Prostate gland (tissue), 2 donors: ENCODE measurements around the gene SUPT6H. TPM values are rescaled to one million over a fixed set of nuclear protein-coding genes. Genes with fewer than 3 reads are reported as not detected.

Source experiments
- DNase-seq: peaks from one replicate; pipeline ENCODE4 v3.0.0-alpha.2; 2019; ENCODE audit warnings: low spot score
- H3K27ac ChIP-seq, 2 donors: fragments of 200-600 bp; sonication (generic); 2 replicates each; pipeline ENCODE4 v1.5.1; 2017 to 2019
- H3K27me3 ChIP-seq: fragments of 200-600 bp; sonication (generic); replicated peaks from 2 replicates; pipeline ENCODE4 v1.5.1; 2019; ENCODE audit not compliant: insufficient read depth
- H3K36me3 ChIP-seq, 2 donors: fragments of 200-600 bp; sonication (generic); 1 replicate in 1 of 2; 2 replicates in 1 of 2; pipeline versions ENCODE4 v1.5.1 to v1.8.1; 2017 to 2019
- H3K4me1 ChIP-seq: fragments of 200-600 bp; sonication (generic); replicated peaks from 2 replicates; pipeline ENCODE4 v1.5.1; 2019
- H3K4me3 ChIP-seq, 2 donors: fragments of 200-600 bp; sonication (generic); 2 replicates each; pipeline ENCODE4 v1.5.1; 2017 to 2019
- H3K9me3 ChIP-seq: fragments of 200-600 bp; sonication (generic); 2 replicates; pipeline ENCODE4 v1.5.1; 2017
- POLR2A ChIP-seq: fragments of 450-650 bp; IDR thresholded peaks from one replicate; pipeline ENCODE4 v1.6.1; 2016; ENCODE audit warnings: antibody characterized with exemption, mild to moderate bottlenecking
- POLR2AphosphoS5 ChIP-seq: sonication (generic); formaldehyde crosslinking; IDR thresholded peaks from one replicate; pipeline ENCODE4 v1.6.1; 2017; ENCODE audit warnings: antibody characterized with exemption
- WGBS: methylation state at CpG from one replicate; pipeline ENCODE4 v1.1.5; 2018; 5-methylcytosine and 5-hydroxymethylcytosine counted together
- intact Hi-C: fragments of 100-400 bp; cut with DNase I; formaldehyde crosslinking; loops from one replicate; pipeline ENCODE4 v1.14.2; 2022
- total RNA-seq, 2 donors: library from RNA; depleted of rRNA; stranded (reverse); fragments of >200 nt; gene quantifications; one replicate each; pipeline ENCODE4 v1.1.0, GENCODE V29; 2016
- TF ChIP-seq, protein P1 (sequence below), 4 experiments: fragments of 200-600 bp in 2 of 4; fragments of 450-650 bp in 2 of 4; sonication (generic) in 2 of 4; IDR thresholded peaks; 1 replicate in 3 of 4; 2 replicates in 1 of 4; pipeline ENCODE4 v1.5.1; 2016 to 2019; ENCODE audit warnings: antibody characterized with exemption in 4 of 4, mild to moderate bottlenecking in 2 of 4, moderate library complexity in 2 of 4

Gene SUPT6H
- total RNA-seq, 2 donors from 2014 or later = 52.7 to 138 TPM

DNA sequence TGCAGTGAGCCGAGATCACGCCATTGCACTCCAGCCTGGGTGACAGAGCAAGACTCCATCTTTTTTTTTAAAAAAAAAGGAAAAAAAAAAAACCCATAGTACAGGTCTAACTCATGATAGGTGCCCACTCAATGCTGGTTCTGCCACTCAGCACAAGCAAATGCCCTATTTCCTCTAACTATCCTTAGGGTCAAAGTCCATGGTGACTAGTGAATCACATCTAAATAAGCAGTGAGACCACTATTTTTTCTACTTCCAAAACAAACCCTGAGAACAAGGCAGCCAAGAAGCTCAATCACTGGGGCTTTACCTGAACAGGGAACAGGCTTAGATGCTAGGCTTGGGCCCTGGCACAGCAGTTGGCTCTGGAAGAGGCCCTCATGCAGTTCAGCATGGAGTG lies 20.4 kb upstream of the SUPT6H start:
- intact Hi-C loops = no loop called here
- no peak for DNase-seq
- no peak overlapping the region for H3K27ac ChIP-seq
- 95% methylated on average over 2 of the region's 2 CpGs for WGBS
- no peak overlapping the region for H3K4me3 ChIP-seq
- no peaks in the 10 kb centered on the region for H3K27me3 ChIP-seq
- H3K36me3 ChIP-seq = peaks cover 10 to 16% of the 10 kb centered on the region in 2 donors
- TF ChIP-seq, protein P1, sequence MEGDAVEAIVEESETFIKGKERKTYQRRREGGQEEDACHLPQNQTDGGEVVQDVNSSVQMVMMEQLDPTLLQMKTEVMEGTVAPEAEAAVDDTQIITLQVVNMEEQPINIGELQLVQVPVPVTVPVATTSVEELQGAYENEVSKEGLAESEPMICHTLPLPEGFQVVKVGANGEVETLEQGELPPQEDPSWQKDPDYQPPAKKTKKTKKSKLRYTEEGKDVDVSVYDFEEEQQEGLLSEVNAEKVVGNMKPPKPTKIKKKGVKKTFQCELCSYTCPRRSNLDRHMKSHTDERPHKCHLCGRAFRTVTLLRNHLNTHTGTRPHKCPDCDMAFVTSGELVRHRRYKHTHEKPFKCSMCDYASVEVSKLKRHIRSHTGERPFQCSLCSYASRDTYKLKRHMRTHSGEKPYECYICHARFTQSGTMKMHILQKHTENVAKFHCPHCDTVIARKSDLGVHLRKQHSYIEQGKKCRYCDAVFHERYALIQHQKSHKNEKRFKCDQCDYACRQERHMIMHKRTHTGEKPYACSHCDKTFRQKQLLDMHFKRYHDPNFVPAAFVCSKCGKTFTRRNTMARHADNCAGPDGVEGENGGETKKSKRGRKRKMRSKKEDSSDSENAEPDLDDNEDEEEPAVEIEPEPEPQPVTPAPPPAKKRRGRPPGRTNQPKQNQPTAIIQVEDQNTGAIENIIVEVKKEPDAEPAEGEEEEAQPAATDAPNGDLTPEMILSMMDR (IDR thresholded peaks at IDR 0.05) = no peak
- TF ChIP-seq POLR2AphosphoS5 = no peak
- no peak for TF ChIP-seq POLR2A
- H3K4me1 ChIP-seq = no peaks in the 10 kb centered on the region
- no peaks in the 10 kb centered on the region for H3K9me3 ChIP-seq

DNA sequence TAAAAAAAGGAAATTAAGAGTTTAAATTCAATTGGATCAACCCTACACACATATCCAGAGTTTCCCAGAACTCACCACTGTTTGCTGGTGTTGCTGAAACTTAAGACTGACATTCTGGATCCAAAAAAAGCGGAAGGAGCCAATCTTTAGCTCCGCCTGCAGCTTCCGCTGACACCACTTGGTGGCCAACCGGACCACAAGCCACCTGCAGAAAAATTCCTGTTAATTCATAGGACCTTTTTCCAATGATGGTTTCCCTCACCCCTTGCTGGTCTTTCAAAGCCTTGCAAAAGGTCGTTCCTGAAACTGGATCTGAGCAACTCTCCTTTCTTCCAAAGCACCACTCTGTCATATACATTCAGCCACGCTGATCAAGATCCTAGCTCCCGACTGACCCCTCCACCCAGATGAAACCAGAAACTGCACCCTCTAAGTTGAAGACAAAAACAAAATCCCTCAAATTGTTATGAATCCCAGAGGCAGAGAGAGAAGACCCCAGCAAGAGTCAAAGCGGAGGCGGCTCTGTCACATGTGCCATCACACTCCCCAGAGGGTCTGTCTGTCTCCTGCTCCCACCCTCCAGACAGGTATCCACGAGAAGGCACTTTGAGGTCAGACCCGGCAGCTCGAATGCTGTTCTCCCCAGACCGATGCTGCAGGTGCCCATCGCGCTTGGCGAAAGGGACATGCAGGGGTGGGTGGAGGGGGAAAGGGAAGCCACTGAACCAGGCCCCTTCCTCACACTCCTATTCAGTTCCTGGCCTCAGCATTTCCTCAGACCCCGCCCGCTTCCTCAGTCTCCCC lies 17.8 kb upstream of the SUPT6H start:
- no peaks in the 10 kb centered on the region for H3K27me3 ChIP-seq
- peak; percentile 11 for DNase-seq
- peak overlapping the region; percentile 89 to 95 for H3K27ac ChIP-seq
- intact Hi-C loops = loop anchor here (2.0 kb wide), 1 partner anchor 19 kb away; the partner anchor contains the start of gene SUPT6H
- H3K4me1 ChIP-seq = no peaks in the 10 kb centered on the region
- peak overlapping the region; percentile 91 to 93 for H3K4me3 ChIP-seq
- under 1% methylated on average over 18 of the region's 18 CpGs for WGBS
- H3K9me3 ChIP-seq = no peaks in the 10 kb centered on the region
- no peak for TF ChIP-seq POLR2A
- TF ChIP-seq POLR2AphosphoS5 = peak; percentile 14
- TF ChIP-seq, protein P1 (IDR thresholded peaks at IDR 0.05) = peak in 3 of 4 experiments; percentile 29 to 63 (median 45)
- H3K36me3 ChIP-seq = peaks cover 5 to 11% of the 10 kb centered on the region in 2 donors

DNA sequence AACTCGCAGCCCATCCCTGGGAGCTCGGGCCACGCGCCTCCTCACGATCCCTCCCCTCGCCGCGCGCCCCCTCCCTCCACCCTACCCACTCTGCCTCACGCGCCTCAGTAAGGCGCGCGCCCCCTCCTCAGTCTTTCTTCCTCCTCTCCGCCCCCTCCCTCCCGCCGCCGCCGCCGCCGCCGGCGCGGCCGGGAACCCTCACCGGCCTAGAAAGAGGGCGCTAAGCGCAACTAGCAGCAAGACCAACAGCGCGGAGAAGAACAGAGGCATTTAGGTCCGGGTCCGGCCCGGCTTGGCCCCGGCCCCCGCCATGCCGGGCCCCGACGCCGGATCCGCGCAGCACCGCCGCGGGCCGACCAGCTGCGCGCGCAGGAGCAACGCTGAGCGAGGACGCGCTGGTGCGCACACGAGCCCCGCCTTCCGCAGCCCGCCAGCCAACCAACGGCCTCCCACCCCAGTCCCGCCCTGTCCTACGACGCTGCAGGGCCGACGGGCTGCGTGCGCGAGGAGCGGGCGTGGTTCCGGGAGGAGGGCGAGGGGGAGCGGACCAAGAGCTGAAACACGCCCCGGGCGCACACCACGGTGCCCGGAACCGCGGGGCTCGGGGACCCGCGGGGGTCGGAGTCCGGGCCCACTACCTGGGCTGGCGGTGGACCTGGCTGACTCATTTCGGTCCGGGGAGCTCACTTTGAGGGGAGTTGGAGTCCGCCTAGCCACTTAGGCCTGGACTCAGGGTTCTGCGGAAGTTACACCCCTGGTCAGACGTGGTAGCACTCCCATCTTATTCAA lies 17.0 kb upstream of the SUPT6H start, which contains the start of gene BLTP2:
Gene BLTP2, minus strand, starts transcription at position 372 of the 789 bp plus-strand sequence. Its CDS starts 102 bp downstream, at position 270.
- peaks cover 0 to 3% of the 10 kb centered on the region in 2 donors for H3K36me3 ChIP-seq
- peak within 1 kb of the TSS; percentile 89 to 95 for H3K27ac ChIP-seq
- H3K27me3 ChIP-seq = no peaks in the 10 kb centered on the region
- H3K4me1 ChIP-seq = no peaks in the 10 kb centered on the region
- DNase-seq = peak; percentile 95
- under 1% methylated on average over 79 of the region's 89 CpGs for WGBS
- no peaks in the 10 kb centered on the region for H3K9me3 ChIP-seq
- peak within 1 kb of the TSS; percentile 91 to 93 for H3K4me3 ChIP-seq
- intact Hi-C loops = loop anchor here (2.0 kb wide), 1 partner anchor 18 kb away; the partner anchor contains the start of gene SUPT6H
- TF ChIP-seq POLR2AphosphoS5 (peak; percentile 94), POLR2A (peak; percentile 95)
- TF ChIP-seq, protein P1 (IDR thresholded peaks at IDR 0.05) = peak in 2 of 4 experiments; percentile 10 to 36

DNA sequence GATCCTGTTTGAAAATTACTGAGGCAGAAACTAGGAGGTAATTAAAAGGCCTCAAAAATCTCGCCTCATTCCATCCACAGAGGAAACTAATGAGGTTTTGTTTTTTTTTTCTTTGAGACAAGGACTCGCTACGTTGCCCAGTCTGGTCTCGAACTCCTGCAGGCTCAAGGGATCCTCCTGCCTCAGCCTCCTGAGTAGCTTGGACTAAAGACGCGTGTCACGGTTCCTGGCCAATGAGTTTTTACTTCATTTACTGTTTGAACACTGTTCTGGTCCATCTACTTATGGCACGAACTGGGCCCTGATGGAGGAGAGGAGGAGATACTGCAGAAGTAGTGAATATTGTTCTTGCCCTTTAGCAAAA lies 16.4 kb upstream of the SUPT6H start:
- Histone ChIP-seq H3K27me3 (no peaks in the 10 kb centered on the region), H3K4me3 (peak overlapping the region; percentile 91 to 93), H3K9me3 (no peaks in the 10 kb centered on the region), H3K4me1 (no peaks in the 10 kb centered on the region), H3K36me3 (peaks cover 0 to 3% of the 10 kb centered on the region in 2 donors), H3K27ac (peak overlapping the region; percentile 89 to 95)
- TF ChIP-seq POLR2A = no peak
- TF ChIP-seq, protein P1 (IDR thresholded peaks at IDR 0.05) = no peak
- TF ChIP-seq POLR2AphosphoS5 = no peak
- WGBS = 29% methylated on average over 8 of the region's 8 CpGs
- intact Hi-C loops = loop anchor here (2.0 kb wide), 1 partner anchor 17 kb away; the partner anchor contains the start of gene SUPT6H
- DNase-seq = no peak
